K562 (cell line): ENCODE measurements around the gene KAT6B. TPM values are rescaled to one million over a fixed set of nuclear protein-coding genes. Genes with fewer than 3 reads are reported as not detected.

Source experiments
- ATAC-seq: fragments of 200-7000 bp; cut with Tn5 transposase; 3 replicates; pipeline ENCODE4 v1.9.1; 2020; ENCODE audit warnings: moderate library complexity
- BruUV-seq: library from RNA; stranded (reverse); fragments of 400-500 nt; replicated peaks from 2 replicates; lab custom pipeline; 2021; lab: Mats Ljungman, UMichigan
- CTCF ChIA-PET: fragments of 300-600 bp; formaldehyde crosslinking; extraction: SDS; loops from one replicate; lab custom pipeline; 2021; ENCODE audit warnings: low intra/inter-chr PET ratio; lab: Yijun Ruan, JAX
- POLR2A ChIA-PET: fragments of 300-600, 350-650 bp; sonication (Branson Sonifier 250); formaldehyde crosslinking; extraction: SDS; loops from one replicate; lab custom pipeline; 2021; ENCODE audit warnings: antibody characterized with exemption, inconsistent platforms; lab: Yijun Ruan, JAX
- DNase-seq, 4 experiments: peaks; one replicate each; pipeline versions ENCODE4 v3.0.0 to v3.0.0-alpha.2; 2011 to 2018; ENCODE audit warnings: low spot score in 3 of 4, mixed read lengths in 3 of 4; ENCODE audit errors: extremely low read depth in 1 of 4
- FAIRE-seq: peaks from 2 replicates; lab custom pipeline; 2011; peaks lifted over from hg19 to GRCh38; lab: Jason Lieb, UNC
- H2AFZ ChIP-seq: 2 replicates; pipeline ENCODE4 v1.6.0; 2011; ENCODE audit warnings: low read depth, low read length, control low read depth, inconsistent platforms
- H3K27ac ChIP-seq: fragments of 200-600 bp; 3 replicates; pipeline ENCODE4 v1.8.0; 2011; ENCODE audit warnings: low read depth, mild to moderate bottlenecking, control low read depth, inconsistent platforms, low read length, moderate library complexity, mixed read lengths; ENCODE audit errors: extremely low read depth
- H3K27me3 ChIP-seq, 2 experiments: fragments of 300-600 bp in 1 of 2; 2 replicates in 1 of 2; 3 replicates in 1 of 2; pipeline versions ENCODE4 v1.6.0 to v1.8.0; 2011; ENCODE audit warnings: inconsistent platforms in 2 of 2, low read length in 2 of 2, mild to moderate bottlenecking in 1 of 2, mixed read lengths in 1 of 2, moderate library complexity in 1 of 2; ENCODE audit not compliant: control insufficient read depth in 2 of 2, insufficient read depth in 2 of 2
- H3K36me3 ChIP-seq: fragments of 300-600 bp; 3 replicates; pipeline ENCODE4 v1.8.0; 2011; ENCODE audit warnings: mild to moderate bottlenecking, low read length, inconsistent platforms; ENCODE audit not compliant: control insufficient read depth, insufficient read depth
- H3K4me1 ChIP-seq, 2 experiments: fragments of 200-600 bp in 1 of 2; replicated peaks in 1 of 2; 2 replicates in 1 of 2; 3 replicates in 1 of 2; pipeline versions ENCODE4 v1.5.1 to v1.8.0; 2011; ENCODE audit warnings: inconsistent platforms in 2 of 2, low read length in 2 of 2, mild to moderate bottlenecking in 1 of 2, mixed read lengths in 1 of 2, moderate library complexity in 1 of 2; ENCODE audit not compliant: control insufficient read depth in 2 of 2, insufficient read depth in 2 of 2
- H3K4me2 ChIP-seq: 2 replicates; pipeline ENCODE4 v1.6.1; 2011; ENCODE audit warnings: low read length, control low read depth, inconsistent platforms, mixed read lengths; ENCODE audit not compliant: insufficient read depth
- H3K4me3 ChIP-seq: fragments of 200-600 bp; sonication (generic), shearing (Covaris generic); 2 replicates; pipeline ENCODE4 v1.5.1; 2016; ENCODE audit warnings: control low read depth, inconsistent platforms
- H3K79me2 ChIP-seq: fragments of 200-600 bp; 3 replicates; pipeline ENCODE4 v1.8.0; 2011; ENCODE audit warnings: low read length, inconsistent platforms; ENCODE audit not compliant: control insufficient read depth, insufficient read depth
- H3K9ac ChIP-seq, 2 experiments: 2 replicates each; pipeline versions ENCODE4 v1.6.0 to v1.6.1; 2011; ENCODE audit warnings: low read depth in 2 of 2, low read length in 2 of 2, control low read depth in 1 of 2, inconsistent platforms in 1 of 2, mild to moderate bottlenecking in 1 of 2, mixed read lengths in 1 of 2; ENCODE audit not compliant: insufficient read depth in 1 of 2
- H3K9me1 ChIP-seq: one replicate; pipeline ENCODE4 v1.6.0; 2011; ENCODE audit warnings: inconsistent platforms, mild to moderate bottlenecking, low read length, moderate library complexity; ENCODE audit not compliant: control insufficient read depth, insufficient read depth
- H3K9me3 ChIP-seq: replicated peaks from 2 replicates; pipeline ENCODE4 v1.5.1; 2011; ENCODE audit warnings: low read depth, low read length, inconsistent platforms; ENCODE audit not compliant: control insufficient read depth, insufficient read depth
- H4K20me1 ChIP-seq: replicated peaks from 2 replicates; pipeline ENCODE4 v1.6.1; 2011; ENCODE audit warnings: low read length, inconsistent platforms, mixed read lengths; ENCODE audit not compliant: control insufficient read depth, insufficient read depth
- MAZ ChIP-seq, 2 experiments: fragments of 450-650 bp in 1 of 2; sonication (generic) in 1 of 2; formaldehyde crosslinking; IDR thresholded peaks in 1 of 2; conservative IDR thresholded peaks in 1 of 2; 2 replicates each; pipeline versions ENCODE4 v1.4.0 to v1.5.0; 2020; ENCODE audit warnings: mild to moderate bottlenecking in 1 of 2, missing genetic modification reagents in 1 of 2
- MTA1 ChIP-seq: fragments of 450-650 bp; IDR thresholded peaks from 2 replicates; pipeline ENCODE4 v1.6.1; 2017; ENCODE audit warnings: borderline replicate concordance
- RB1 ChIP-seq: fragments of 450-650 bp; IDR thresholded peaks from 2 replicates; pipeline ENCODE4 v1.6.1; 2017; ENCODE audit warnings: low read depth, mild to moderate bottlenecking
- TRIM28 ChIP-seq: fragments of 450-650 bp; IDR thresholded peaks from 2 replicates; pipeline ENCODE4 v1.6.1; 2017
- ZNF507 ChIP-seq: conservative IDR thresholded peaks from 2 replicates; pipeline ENCODE4 v1.6.1; 2017; ENCODE audit warnings: missing genetic modification characterization, missing compliant biosample characterization
- WGBS: fragments of 100-300 bp; shearing (Covaris generic); methylation state at CpG from one replicate; pipeline ENCODE4 v1.1.6; 2016; ENCODE audit warnings: low coverage, mixed read lengths; ENCODE audit not compliant: insufficient coverage; ENCODE audit errors: missing lambda C conversion rate; 5-methylcytosine and 5-hydroxymethylcytosine counted together
- in situ Hi-C: fragments of 300-500 bp; cut with MboI; formaldehyde crosslinking; loops from 4 replicates; pipeline ENCODE4 v1.15.0; 2018; ENCODE audit warnings: inconsistent platforms, mixed read lengths
- intact Hi-C: fragments of 100-400 bp; cut with micrococcal nuclease; formaldehyde crosslinking; loops from 2 replicates; pipeline ENCODE4 v1.14.2; 2022
- polyA plus RNA-seq, 8 experiments: library from polyadenylated mRNA; depleted of rRNA in 4 of 8; stranded (reverse) in 5 of 8; unstranded in 3 of 8; fragments of >200 nt; fragmentation: Nextera tagmentation in 2 of 8; fragmentation: Illumina TruSeq in 1 of 8; extraction: Ambion mirVana in 2 of 8; extraction: Trizol in 1 of 8; gene quantifications; 2 replicates each; pipeline versions ENCODE4 v1.2.1 to v1.2.3, GENCODE V29; 2011 to 2014; ENCODE audit warnings: inconsistent platforms in 1 of 8, missing spikeins in 1 of 8
- total RNA-seq, 7 experiments: library from RNA; depleted of rRNA in 6 of 7; stranded (reverse); fragments of >200 nt in 6 of 7; fragmentation: Illumina TruSeq in 2 of 7; extraction: Trizol in 2 of 7; gene quantifications; 2 replicates each; pipeline versions ENCODE4 v1.2.1 to v1.2.3, GENCODE V29; 2011 to 2021; ENCODE audit warnings: low replicate concordance in 1 of 7
- TF ChIP-seq, protein P1 (sequence below): IDR thresholded peaks from 2 replicates; pipeline ENCODE4 v1.6.1; 2016; ENCODE audit warnings: missing genetic modification characterization, missing compliant biosample characterization

Gene KAT6B
- total and polyA plus RNA-seq, 9 of the 15 experiments (the other 6 are each of a cell fraction or from before 2014, with no cell fraction given) = 1.4 to 9.2 (median 6.8) TPM

DNA sequence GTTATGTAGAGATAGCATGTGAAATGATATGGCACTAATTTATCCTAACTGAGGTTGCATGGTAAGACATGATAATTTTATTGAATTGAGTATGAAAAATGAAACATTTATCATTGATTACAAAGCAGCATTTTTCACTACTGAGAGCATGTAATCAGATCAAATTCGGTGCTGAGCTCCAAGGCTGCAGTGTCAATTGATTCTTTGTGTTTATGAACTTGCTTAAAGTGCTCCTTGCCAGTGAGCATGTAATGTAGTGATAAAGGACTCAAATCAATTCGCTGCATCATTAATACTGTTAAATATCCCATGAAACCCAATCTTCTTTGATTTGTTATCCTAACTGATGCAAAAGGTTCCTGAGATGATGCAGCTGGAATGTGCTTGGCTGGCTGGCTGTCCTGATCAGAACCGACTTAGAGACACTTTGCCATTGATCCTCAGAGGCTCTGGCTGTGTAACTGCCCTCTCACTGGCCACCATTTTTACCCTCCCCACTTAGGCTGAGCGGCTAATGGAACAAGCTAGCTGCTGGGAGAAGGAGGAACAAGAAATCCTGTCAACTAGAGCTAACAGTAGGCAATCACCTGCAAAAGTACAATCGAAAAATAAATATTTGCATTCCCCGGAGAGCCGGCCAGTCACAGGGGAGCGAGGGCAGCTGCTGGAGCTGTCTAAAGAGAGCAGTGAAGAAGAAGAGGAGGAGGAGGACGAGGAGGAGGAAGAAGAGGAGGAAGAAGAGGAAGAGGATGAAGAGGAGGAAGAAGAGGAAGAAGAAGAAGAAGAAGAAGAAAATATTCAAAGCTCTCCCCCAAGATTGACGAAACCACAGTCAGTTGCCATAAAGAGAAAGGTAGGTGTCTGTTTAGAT is 195.2 kb downstream of the KAT6B start:
- CTCF ChIA-PET = interaction anchor here (1.2 to 4.9 kb wide), 4 partner anchors 214 to 778 kb away, joined by 4 to 68 read pairs (median 6); partner anchors contain the start of gene COMTD1
- in situ Hi-C loops = no loop called here
- H3K27ac ChIP-seq = no peak overlapping the region

More for the DNA sequence above, 195.2 kb downstream of the KAT6B start:
- H3K9me1 ChIP-seq = no peaks in the 10 kb centered on the region
- H3K4me3 ChIP-seq = no peak overlapping the region
- H3K36me3 ChIP-seq = peaks cover 18% of the 10 kb centered on the region
- no peak overlapping the region for H3K9ac ChIP-seq
- intact Hi-C loops = loop anchor here (1.0 to 10.0 kb wide), 5 partner anchors 79 to 779 kb away; partner anchors contain the start of gene COMTD1
- no peaks in the 10 kb centered on the region for H3K79me2 ChIP-seq
- no peak for DNase-seq
- no peaks in the 10 kb centered on the region for H4K20me1 ChIP-seq
- no peaks in the 10 kb centered on the region for H3K4me1 ChIP-seq
- H2AFZ ChIP-seq = no peak overlapping the region
- ATAC-seq = no peak
- TF ChIP-seq RB1 (no peak), MTA1 (peak; percentile 18; the same call in 1 of the 2 replicates), ZNF507 (tag) (no peak), MAZ (CRISPR knock-in tag; conservative IDR thresholded peaks at IDR 0.05 in 1 of 2, IDR thresholded peaks at IDR 0.05 in 1 of 2) (0 out of 4 replicates have a peak, but pooled peaks of 1 of the 2 experiments have one; percentile 7), TRIM28 (no peak)
- TF ChIP-seq, protein P1, sequence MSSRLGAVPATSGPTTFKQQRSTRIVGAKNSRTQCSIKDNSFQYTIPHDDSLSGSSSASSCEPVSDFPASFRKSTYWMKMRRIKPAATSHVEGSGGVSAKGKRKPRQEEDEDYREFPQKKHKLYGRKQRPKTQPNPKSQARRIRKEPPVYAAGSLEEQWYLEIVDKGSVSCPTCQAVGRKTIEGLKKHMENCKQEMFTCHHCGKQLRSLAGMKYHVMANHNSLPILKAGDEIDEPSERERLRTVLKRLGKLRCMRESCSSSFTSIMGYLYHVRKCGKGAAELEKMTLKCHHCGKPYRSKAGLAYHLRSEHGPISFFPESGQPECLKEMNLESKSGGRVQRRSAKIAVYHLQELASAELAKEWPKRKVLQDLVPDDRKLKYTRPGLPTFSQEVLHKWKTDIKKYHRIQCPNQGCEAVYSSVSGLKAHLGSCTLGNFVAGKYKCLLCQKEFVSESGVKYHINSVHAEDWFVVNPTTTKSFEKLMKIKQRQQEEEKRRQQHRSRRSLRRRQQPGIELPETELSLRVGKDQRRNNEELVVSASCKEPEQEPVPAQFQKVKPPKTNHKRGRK (tag) = peak; percentile 86
- no peaks in the 10 kb centered on the region for H3K9me3 ChIP-seq
- no peak for FAIRE-seq
- BruUV-seq = no TSS peak
- 61% methylated on average over 10 of the region's 10 CpGs for WGBS
- POLR2A ChIA-PET = interaction anchor here (0.8 kb wide), 1 partner anchor 283 kb away, joined by 3 read pairs; no protein-coding TSS in a partner anchor
- H3K4me2 ChIP-seq = no peak overlapping the region
- H3K27me3 ChIP-seq = no peaks in the 10 kb centered on the region
